HEK293 (cell line): Measurements from ENCODE around the gene FAM236D.
"Not testable (repeated sequence)": the region's sequence is repeated elsewhere in the genome, so short reads cannot be mapped to it uniquely, and the experiment has no call there.

ENCODE experiments used
- ATF2 ChIP-seq: fragments of 450-650 bp; formaldehyde crosslinking; IDR thresholded peaks from 2 replicates; pipeline ENCODE4 v1.5.1; 2016; ENCODE audit warnings: missing biosample characterization, missing genetic modification characterization, low read depth
- BCL11A ChIP-seq: fragments of 450-650 bp; formaldehyde crosslinking; IDR thresholded peaks from 2 replicates; pipeline ENCODE4 v1.5.1; 2016; ENCODE audit warnings: low read depth, missing biosample characterization, missing genetic modification characterization
- IKZF3 ChIP-seq: fragments of 450-650 bp; IDR thresholded peaks from 2 replicates; pipeline ENCODE4 v1.5.0; 2018; ENCODE audit warnings: missing biosample characterization, mild to moderate bottlenecking, missing genetic modification characterization, moderate library complexity
- ZNF324 ChIP-seq: fragments of 450-650 bp; formaldehyde crosslinking; IDR thresholded peaks from 2 replicates; pipeline ENCODE4 v1.5.1; 2016; ENCODE audit warnings: missing biosample characterization, missing genetic modification characterization
- ZNF664 ChIP-seq: fragments of 450-650 bp; formaldehyde crosslinking; IDR thresholded peaks from 2 replicates; pipeline ENCODE4 v1.5.1; 2016; ENCODE audit warnings: missing biosample characterization, missing genetic modification characterization
- ZNF830 ChIP-seq: fragments of 450-650 bp; IDR thresholded peaks from 2 replicates; pipeline ENCODE4 v1.5.0; 2018; ENCODE audit warnings: missing biosample characterization, missing genetic modification characterization, low read depth, mild to moderate bottlenecking, moderate library complexity
- TF ChIP-seq, protein P1 (sequence below): fragments of 450-650 bp; formaldehyde crosslinking; IDR thresholded peaks from 2 replicates; pipeline ENCODE4 v1.5.1; 2016; ENCODE audit warnings: missing biosample characterization, missing genetic modification characterization

DNA sequence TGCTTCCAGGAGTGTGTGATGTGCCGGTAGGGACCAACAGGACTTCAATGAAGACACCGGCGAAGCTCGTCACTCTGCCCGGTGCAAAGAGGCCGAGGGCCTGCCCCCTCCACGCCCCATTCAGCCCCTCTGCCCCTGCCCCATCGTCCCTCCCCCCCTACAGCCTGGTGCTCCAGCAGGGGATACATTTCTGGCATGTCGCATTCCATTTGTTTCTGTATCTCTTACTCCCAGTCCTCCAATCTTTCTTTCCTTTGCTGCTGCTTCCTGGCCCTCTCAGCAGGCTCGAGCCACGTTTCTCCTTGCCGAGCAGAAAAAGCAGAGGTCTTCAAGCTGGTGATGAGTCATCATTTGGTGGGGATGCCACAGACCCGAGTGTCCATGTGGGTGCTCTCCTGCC is at the start of gene FAM236D:
- TF ChIP-seq ZNF664 (tag by site-specific recombination); ZNF830 (tag by site-specific recombination); ATF2 (tag by site-specific recombination); BCL11A; IKZF3 (tag by site-specific recombination); ZNF324 (tag by site-specific recombination): not testable (repeated sequence)
- TF ChIP-seq, protein P1, sequence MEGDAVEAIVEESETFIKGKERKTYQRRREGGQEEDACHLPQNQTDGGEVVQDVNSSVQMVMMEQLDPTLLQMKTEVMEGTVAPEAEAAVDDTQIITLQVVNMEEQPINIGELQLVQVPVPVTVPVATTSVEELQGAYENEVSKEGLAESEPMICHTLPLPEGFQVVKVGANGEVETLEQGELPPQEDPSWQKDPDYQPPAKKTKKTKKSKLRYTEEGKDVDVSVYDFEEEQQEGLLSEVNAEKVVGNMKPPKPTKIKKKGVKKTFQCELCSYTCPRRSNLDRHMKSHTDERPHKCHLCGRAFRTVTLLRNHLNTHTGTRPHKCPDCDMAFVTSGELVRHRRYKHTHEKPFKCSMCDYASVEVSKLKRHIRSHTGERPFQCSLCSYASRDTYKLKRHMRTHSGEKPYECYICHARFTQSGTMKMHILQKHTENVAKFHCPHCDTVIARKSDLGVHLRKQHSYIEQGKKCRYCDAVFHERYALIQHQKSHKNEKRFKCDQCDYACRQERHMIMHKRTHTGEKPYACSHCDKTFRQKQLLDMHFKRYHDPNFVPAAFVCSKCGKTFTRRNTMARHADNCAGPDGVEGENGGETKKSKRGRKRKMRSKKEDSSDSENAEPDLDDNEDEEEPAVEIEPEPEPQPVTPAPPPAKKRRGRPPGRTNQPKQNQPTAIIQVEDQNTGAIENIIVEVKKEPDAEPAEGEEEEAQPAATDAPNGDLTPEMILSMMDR (tag by site-specific recombination): not testable (repeated sequence)
